Neural crest cell (in vitro differentiated cells): ENCODE data around the gene CDC45. TPM values are rescaled to one million over a fixed set of nuclear protein-coding genes. Genes with fewer than 3 reads are reported as not detected.
"Not testable (repeated sequence)": the region's sequence is repeated elsewhere in the genome, so short reads cannot be mapped to it uniquely, and the experiment has no call there.

Experiments
- DNase-seq: peaks from one replicate; pipeline ENCODE4 v3.0.0; 2021; ENCODE audit warnings: low read depth, mixed read lengths, low spot score
- H3K27ac Mint-ChIP-seq: one replicate; pipeline ENCODE4 v1.8.0; 2021; ENCODE audit warnings: mild to moderate bottlenecking, mixed read lengths; ENCODE audit not compliant: unreplicated experiment
- H3K27me3 Mint-ChIP-seq: 2 replicates; pipeline ENCODE4 v1.8.0; 2021; ENCODE audit warnings: low read depth, mild to moderate bottlenecking, mixed read lengths
- H3K36me3 Mint-ChIP-seq: 2 replicates; pipeline ENCODE4 v1.8.0; 2021; ENCODE audit warnings: low read depth, mild to moderate bottlenecking, mixed read lengths
- H3K4me1 Mint-ChIP-seq: 2 replicates; pipeline ENCODE4 v1.8.0; 2021; ENCODE audit warnings: mixed read lengths
- H3K4me3 Mint-ChIP-seq: one replicate; pipeline ENCODE4 v1.8.0; 2021; ENCODE audit warnings: mild to moderate bottlenecking, mixed read lengths
- H3K9me3 Mint-ChIP-seq: 2 replicates; pipeline ENCODE4 v1.8.0; 2021; ENCODE audit warnings: mixed read lengths
- CTCF ChIP-seq: fragments of 200-600 bp; sonication (generic); conservative IDR thresholded peaks from 2 replicates; pipeline ENCODE4 v1.5.0; 2021; ENCODE audit warnings: antibody characterized with exemption, mild to moderate bottlenecking
- total RNA-seq: library from RNA; stranded (reverse); gene quantifications from 2 replicates; pipeline ENCODE4 v1.2.1, GENCODE V29; 2021

Gene CDC45
- total RNA-seq, 1 donor from 2014 or later = 49.8 TPM

GRCh38 chr22:19432133-19432851 lies 47.4 kb upstream of the CDC45 start, which contains the start of gene MRPL40:
Gene MRPL40 (plus strand): TSS chr22:19432545. CDS start chr22:19432555, 10 bp downstream.
- no peaks in the 10 kb centered on the region for H3K27me3 Mint-ChIP-seq
- peak within 1 kb of the TSS; percentile 91 for H3K4me3 Mint-ChIP-seq
- DNase-seq = peak; percentile 88
- peak within 1 kb of the TSS; percentile 94 for H3K27ac Mint-ChIP-seq
- peaks cover 40% of the 10 kb centered on the region for H3K4me1 Mint-ChIP-seq
- TF ChIP-seq CTCF = no peak
- H3K9me3 Mint-ChIP-seq = no peaks in the 10 kb centered on the region
- H3K36me3 Mint-ChIP-seq = peaks cover 6% of the 10 kb centered on the region

- Mint-ChIP-seq H3K9me3 (no peaks in the 10 kb centered on the region), H3K27ac (no peak overlapping the region), H3K4me1 (peaks cover 29% of the 10 kb centered on the region), H3K36me3 (peaks cover 2% of the 10 kb centered on the region), H3K4me3 (peak overlapping the region; percentile 91), H3K27me3 (no peaks in the 10 kb centered on the region)
- no peak for TF ChIP-seq CTCF
- no peak for DNase-seq
Measured at GRCh38 chr22:19434401-19434800, 45.3 kb upstream of the CDC45 start.

- Mint-ChIP-seq H3K9me3 (no peaks in the 10 kb centered on the region), H3K27me3 (no peaks in the 10 kb centered on the region), H3K27ac (no peak overlapping the region), H3K36me3 (peaks cover 2% of the 10 kb centered on the region), H3K4me3 (peak overlapping the region; percentile 91), H3K4me1 (peaks cover 23% of the 10 kb centered on the region)
- no peak for DNase-seq
- TF ChIP-seq CTCF = no peak
Measured at GRCh38 chr22:19434829-19435580, 44.7 kb upstream of the CDC45 start.

GRCh38 chr22:19436444-19437161 lies 43.1 kb upstream of the CDC45 start:
- peaks cover 14% of the 10 kb centered on the region for H3K4me1 Mint-ChIP-seq
- H3K27ac Mint-ChIP-seq = peak overlapping the region; percentile 95
- not testable (repeated sequence) for DNase-seq, H3K9me3 Mint-ChIP-seq, H3K27me3 Mint-ChIP-seq, H3K36me3 Mint-ChIP-seq
- peak overlapping the region; percentile 44 for H3K4me3 Mint-ChIP-seq

GRCh38 chr22:19438298-19438697 lies 41.4 kb upstream of the CDC45 start:
- Mint-ChIP-seq H3K27ac (no peak overlapping the region), H3K9me3 (no peaks in the 10 kb centered on the region), H3K36me3 (peaks cover 4% of the 10 kb centered on the region), H3K4me1 (peaks cover 5% of the 10 kb centered on the region), H3K4me3 (peak overlapping the region; percentile 20), H3K27me3 (no peaks in the 10 kb centered on the region)
- no peak for TF ChIP-seq CTCF
- DNase-seq = no peak
